ENCODE measurements around the gene RBMS3. TPM values are rescaled to one million over a fixed set of nuclear protein-coding genes. Genes with fewer than 3 reads are reported as not detected.

Gene RBMS3
- total and polyA plus RNA-seq, 2 of the 13 experiments (the other 11 are each of a cell fraction or from before 2014, with no cell fraction given): not detected

DNA sequence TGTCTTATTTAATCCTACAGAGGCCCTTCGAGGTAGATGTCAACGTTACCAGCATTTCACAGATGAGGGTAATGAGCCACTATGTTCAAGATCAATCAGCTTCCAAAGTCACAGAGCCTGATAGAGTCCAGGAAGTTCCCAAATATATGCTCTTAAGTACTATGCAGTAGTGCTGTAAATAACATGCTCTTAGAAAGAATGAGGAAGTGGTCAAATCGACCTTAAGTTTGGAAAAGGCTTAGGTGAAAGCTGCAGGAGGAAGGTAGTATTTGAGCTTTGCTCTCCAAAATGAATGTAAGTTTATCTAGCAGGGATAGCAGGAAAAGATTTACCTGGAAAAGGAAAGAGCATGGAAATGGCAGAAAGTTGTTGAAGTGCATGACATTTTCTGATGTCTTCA lies 234.0 kb downstream of the RBMS3 start:
- Histone ChIP-seq H3K4me1 (ENCODE audit: insufficient read depth, low read length) (no peaks in the 10 kb centered on the region), H3K36me3 (replicated peaks in 1 of 2; ENCODE audit: control insufficient read depth in 1 of 2, insufficient read depth in 2 of 2, low read length in 2 of 2) (no peaks in the 10 kb centered on the region), H3K27ac (ENCODE audit: extremely low read length, insufficient read depth, low read length) (no peak overlapping the region), H3K4me2 (ENCODE audit: low read depth, low read length) (no peak overlapping the region), H3K4me3 (replicated peaks in 1 of 3; ENCODE audit: insufficient read depth in 1 of 3, low read depth in 2 of 3, low read length in 3 of 3) (no peak overlapping the region), H3K9me3 (ENCODE audit: low read length) (no peaks in the 10 kb centered on the region), H3K27me3 (ENCODE audit: control insufficient read depth in 1 of 2, insufficient read depth in 2 of 2, low read length in 2 of 2) (no peaks in the 10 kb centered on the region), H2AFZ (ENCODE audit: low read length) (no peak overlapping the region), H4K20me1 (ENCODE audit: insufficient read depth, low read length) (no peaks in the 10 kb centered on the region), H3K9ac (ENCODE audit: insufficient read depth, low read depth, low read length) (no peak overlapping the region), H3K79me2 (ENCODE audit: insufficient read depth, low read length) (no peaks in the 10 kb centered on the region)
- FAIRE-seq (no peak), ATAC-seq (no peak), DNase-seq (ENCODE audit: low spot score) (no peak)
- BruUV-seq (replicated peaks): no TSS peak
- WGBS (ENCODE audit: low lambda C conversion rate): 0% methylated on average over 3 of the region's 3 CpGs
- TF ChIP-seq DPF2 (CRISPR knock-in tag; IDR thresholded peaks at IDR 0.05; ENCODE audit: borderline replicate concordance, low read depth): no peak
- TF ChIP-seq MED13 (CRISPR knock-in tag; IDR thresholded peaks at IDR 0.05): no peak
- TF ChIP-seq, protein P1, sequence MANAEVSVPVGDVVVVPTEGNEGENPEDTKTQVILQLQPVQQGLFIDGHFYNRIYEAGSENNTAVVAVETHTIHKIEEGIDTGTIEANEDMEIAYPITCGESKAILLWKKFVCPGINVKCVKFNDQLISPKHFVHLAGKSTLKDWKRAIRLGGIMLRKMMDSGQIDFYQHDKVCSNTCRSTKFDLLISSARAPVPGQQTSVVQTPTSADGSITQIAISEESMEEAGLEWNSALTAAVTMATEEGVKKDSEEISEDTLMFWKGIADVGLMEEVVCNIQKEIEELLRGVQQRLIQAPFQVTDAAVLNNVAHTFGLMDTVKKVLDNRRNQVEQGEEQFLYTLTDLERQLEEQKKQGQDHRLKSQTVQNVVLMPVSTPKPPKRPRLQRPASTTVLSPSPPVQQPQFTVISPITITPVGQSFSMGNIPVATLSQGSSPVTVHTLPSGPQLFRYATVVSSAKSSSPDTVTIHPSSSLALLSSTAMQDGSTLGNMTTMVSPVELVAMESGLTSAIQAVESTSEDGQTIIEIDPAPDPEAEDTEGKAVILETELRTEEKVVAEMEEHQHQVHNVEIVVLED (CRISPR knock-in tag; IDR thresholded peaks at IDR 0.05; ENCODE audit: borderline replicate concordance): no peak
- TF ChIP-seq SSRP1 (CRISPR knock-in tag; IDR thresholded peaks at IDR 0.05): no peak
- no peak for TF ChIP-seq ZNF598 (CRISPR knock-in tag; IDR thresholded peaks at IDR 0.05; ENCODE audit: borderline replicate concordance)
- TF ChIP-seq, protein P2, sequence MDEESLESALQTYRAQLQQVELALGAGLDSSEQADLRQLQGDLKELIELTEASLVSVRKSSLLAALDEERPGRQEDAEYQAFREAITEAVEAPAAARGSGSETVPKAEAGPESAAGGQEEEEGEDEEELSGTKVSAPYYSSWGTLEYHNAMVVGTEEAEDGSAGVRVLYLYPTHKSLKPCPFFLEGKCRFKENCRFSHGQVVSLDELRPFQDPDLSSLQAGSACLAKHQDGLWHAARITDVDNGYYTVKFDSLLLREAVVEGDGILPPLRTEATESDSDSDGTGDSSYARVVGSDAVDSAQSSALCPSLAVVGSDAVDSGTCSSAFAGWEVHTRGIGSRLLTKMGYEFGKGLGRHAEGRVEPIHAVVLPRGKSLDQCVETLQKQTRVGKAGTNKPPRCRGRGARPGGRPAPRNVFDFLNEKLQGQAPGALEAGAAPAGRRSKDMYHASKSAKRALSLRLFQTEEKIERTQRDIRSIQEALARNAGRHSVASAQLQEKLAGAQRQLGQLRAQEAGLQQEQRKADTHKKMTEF (CRISPR knock-in tag; IDR thresholded peaks at IDR 0.05): no peak
- no peak for TF ChIP-seq ZNF530 (CRISPR knock-in tag; IDR thresholded peaks at IDR 0.05; ENCODE audit: low read depth)
- TF ChIP-seq, protein P3, sequence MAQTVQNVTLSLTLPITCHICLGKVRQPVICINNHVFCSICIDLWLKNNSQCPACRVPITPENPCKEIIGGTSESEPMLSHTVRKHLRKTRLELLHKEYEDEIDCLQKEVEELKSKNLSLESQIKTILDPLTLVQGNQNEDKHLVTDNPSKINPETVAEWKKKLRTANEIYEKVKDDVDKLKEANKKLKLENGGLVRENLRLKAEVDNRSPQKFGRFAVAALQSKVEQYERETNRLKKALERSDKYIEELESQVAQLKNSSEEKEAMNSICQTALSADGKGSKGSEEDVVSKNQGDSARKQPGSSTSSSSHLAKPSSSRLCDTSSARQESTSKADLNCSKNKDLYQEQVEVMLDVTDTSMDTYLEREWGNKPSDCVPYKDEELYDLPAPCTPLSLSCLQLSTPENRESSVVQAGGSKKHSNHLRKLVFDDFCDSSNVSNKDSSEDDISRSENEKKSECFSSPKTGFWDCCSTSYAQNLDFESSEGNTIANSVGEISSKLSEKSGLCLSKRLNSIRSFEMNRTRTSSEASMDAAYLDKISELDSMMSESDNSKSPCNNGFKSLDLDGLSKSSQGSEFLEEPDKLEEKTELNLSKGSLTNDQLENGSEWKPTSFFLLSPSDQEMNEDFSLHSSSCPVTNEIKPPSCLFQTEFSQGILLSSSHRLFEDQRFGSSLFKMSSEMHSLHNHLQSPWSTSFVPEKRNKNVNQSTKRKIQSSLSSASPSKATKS (CRISPR knock-in tag; IDR thresholded peaks at IDR 0.05): no peak
- no peak for TF ChIP-seq FOXA3 (CRISPR knock-in tag; IDR thresholded peaks at IDR 0.05)
- TF ChIP-seq MBD4 (IDR thresholded peaks at IDR 0.05; ENCODE audit: borderline replicate concordance, low read length): no peak
- in situ Hi-C loops (cut with HindIII; ENCODE audit: extremely low pct_ligation_motif_present, low pct_unique_long_range_greater_than_20kb): no loop called here
- ChIA-PET POLR2A (no interaction called here), CTCF (ENCODE audit: low intra/inter-chr PET ratio, low total read pairs) (no interaction called here)
- intact Hi-C loops (cut with micrococcal nuclease; ENCODE audit: unreplicated experiment): no loop called here
